Measurements from ENCODE around the gene BMP6. TPM values are rescaled to one million over a fixed set of nuclear protein-coding genes. Genes with fewer than 3 reads are reported as not detected.

BMP6 gene
- total RNA-seq, 2 experiments from 2014 or later, result not detected

GRCh38 chr6:7759320-7759719 lies 33.4 kb downstream of the BMP6 start:
- H3K9me3 ChIP-seq (ENCODE audit: control insufficient read depth in 1 of 2, insufficient read depth in 1 of 2, low read length in 2 of 2), result no peaks in the 10 kb centered on the region
- Mint-ChIP-seq H3K9me3 (peaks cover 4% of the 10 kb centered on the region), H3K27ac (no peak overlapping the region), H3K4me3 (no peak overlapping the region), H3K36me3 (ENCODE audit: low read depth) (no peaks in the 10 kb centered on the region), H3K4me1 (ENCODE audit: low read depth) (no peaks in the 10 kb centered on the region), H3K27me3 (peaks cover 76% of the 10 kb centered on the region)
- no peak overlapping the region for H3K27ac ChIP-seq (ENCODE audit: low read depth in 1 of 2, low read length in 2 of 2)
- DNase-seq (no peak), ATAC-seq (ENCODE audit: poor library complexity) (no peak)
- no peaks in the 10 kb centered on the region for H3K4me1 ChIP-seq (ENCODE audit: insufficient read depth, low read length)
- ChIA-PET POLR2A (no interaction called here), CTCF (no interaction called here)
- no peaks in the 10 kb centered on the region for H3K36me3 ChIP-seq (ENCODE audit: insufficient read depth, low read length)
- H3K4me3 ChIP-seq (ENCODE audit: low read length), result no peak overlapping the region
- no peak for TF ChIP-seq CTCF (IDR thresholded peaks at IDR 0.05)
- intact Hi-C loops (cut with DNase I, micrococcal nuclease), result no loop called here
- no peaks in the 10 kb centered on the region for H3K27me3 ChIP-seq (ENCODE audit: control insufficient read depth in 1 of 2, insufficient read depth in 2 of 2, low read length in 2 of 2)

- no peaks in the 10 kb centered on the region for H3K36me3 Mint-ChIP-seq (ENCODE audit: low read depth)
- Histone ChIP-seq H3K4me3 (ENCODE audit: low read length) (no peak overlapping the region), H3K27me3 (ENCODE audit: control insufficient read depth in 1 of 2, insufficient read depth in 2 of 2, low read length in 2 of 2) (no peaks in the 10 kb centered on the region), H3K9me3 (ENCODE audit: control insufficient read depth in 1 of 2, insufficient read depth in 1 of 2, low read length in 2 of 2) (no peaks in the 10 kb centered on the region), H3K4me1 (ENCODE audit: insufficient read depth, low read length) (no peaks in the 10 kb centered on the region), H3K27ac (ENCODE audit: low read depth in 1 of 2, low read length in 2 of 2) (no peak overlapping the region), H3K36me3 (ENCODE audit: insufficient read depth, low read length) (no peaks in the 10 kb centered on the region)
- H3K4me3 Mint-ChIP-seq, result no peak overlapping the region
- no peaks in the 10 kb centered on the region for H3K4me1 Mint-ChIP-seq (ENCODE audit: low read depth)
- intact Hi-C loops (cut with DNase I, micrococcal nuclease), result no loop called here
- H3K27ac Mint-ChIP-seq, result no peak overlapping the region
- DNase-seq, result no peak
- POLR2A ChIA-PET, result no interaction called here
- TF ChIP-seq CTCF (IDR thresholded peaks at IDR 0.05), result no peak
- H3K9me3 Mint-ChIP-seq, result peaks cover under 1% of the 10 kb centered on the region
- CTCF ChIA-PET, result no interaction called here
- peaks cover 61% of the 10 kb centered on the region for H3K27me3 Mint-ChIP-seq
- ATAC-seq (ENCODE audit: poor library complexity), result no peak
Observed at GRCh38 chr6:7761051-7761450, 35.2 kb downstream of the BMP6 start.

GRCh38 chr6:7762760-7763159 lies 36.9 kb downstream of the BMP6 start:
- Histone ChIP-seq H3K4me1 (ENCODE audit: insufficient read depth, low read length) (no peaks in the 10 kb centered on the region), H3K4me3 (ENCODE audit: low read length) (no peak overlapping the region), H3K9me3 (ENCODE audit: control insufficient read depth in 1 of 2, insufficient read depth in 1 of 2, low read length in 2 of 2) (no peaks in the 10 kb centered on the region), H3K36me3 (ENCODE audit: insufficient read depth, low read length) (no peaks in the 10 kb centered on the region), H3K27ac (ENCODE audit: low read depth in 1 of 2, low read length in 2 of 2) (no peak overlapping the region), H3K27me3 (ENCODE audit: control insufficient read depth in 1 of 2, insufficient read depth in 2 of 2, low read length in 2 of 2) (no peaks in the 10 kb centered on the region)
- intact Hi-C loops (cut with DNase I, micrococcal nuclease), result no loop called here
- H3K4me1 Mint-ChIP-seq (ENCODE audit: low read depth), result no peaks in the 10 kb centered on the region
- POLR2A ChIA-PET, result no interaction called here
- peaks cover 45% of the 10 kb centered on the region for H3K27me3 Mint-ChIP-seq
- DNase-seq (no peak), ATAC-seq (ENCODE audit: poor library complexity) (no peak)
- no peak for TF ChIP-seq CTCF (IDR thresholded peaks at IDR 0.05)
- H3K9me3 Mint-ChIP-seq, result no peaks in the 10 kb centered on the region
- no peaks in the 10 kb centered on the region for H3K36me3 Mint-ChIP-seq (ENCODE audit: low read depth)
- no peak overlapping the region for H3K27ac Mint-ChIP-seq
- CTCF ChIA-PET, result no interaction called here
- H3K4me3 Mint-ChIP-seq, result no peak overlapping the region

All from CD4-positive, alpha-beta T cell (primary cell).